Breast epithelium (tissue), 4 donors: Measurements from ENCODE around the gene ASAP2. TPM values are rescaled to one million over a fixed set of nuclear protein-coding genes. Genes with fewer than 3 reads are reported as not detected.

Experiments
- DNase-seq, 2 donors: peaks; one replicate each; pipeline ENCODE4 v3.0.0-alpha.2; 2019; ENCODE audit warnings: low spot score in 2 of 2
- H3K27ac ChIP-seq, 2 donors: fragments of 200-600 bp; sonication (generic) in 1 of 2; one replicate each; pipeline ENCODE4 v1.5.1; 2016 to 2019; ENCODE audit warnings: mild to moderate bottlenecking in 1 of 2
- H3K27me3 ChIP-seq, 2 donors: fragments of 200-600 bp; sonication (generic) in 1 of 2; one replicate each; pipeline versions ENCODE4 v1.5.1 to v1.6.0; 2017 to 2019; ENCODE audit warnings: control low read depth in 1 of 2, mild to moderate bottlenecking in 1 of 2
- H3K36me3 ChIP-seq: fragments of 200-600 bp; one replicate; pipeline ENCODE4 v1.5.1; 2019
- H3K4me1 ChIP-seq, 2 donors: fragments of 200-600 bp; sonication (generic); one replicate each; pipeline ENCODE4 v1.5.1; 2016 to 2019; ENCODE audit warnings: control low read depth in 1 of 2
- H3K4me3 ChIP-seq, 3 donors: fragments of 200-600 bp; sonication (generic); 1 replicate in 2 of 3; 2 replicates in 1 of 3; pipeline ENCODE4 v1.5.1; 2016 to 2019; ENCODE audit warnings: mild to moderate bottlenecking in 3 of 3, moderate library complexity in 2 of 3
- H3K9me3 ChIP-seq, 2 donors: fragments of 200-600 bp; sonication (generic) in 1 of 2; one replicate each; pipeline ENCODE4 v1.5.1; 2016 to 2019; ENCODE audit warnings: control low read depth in 1 of 2
- CTCF ChIP-seq, 3 donors: fragments of 450-650 bp; IDR thresholded peaks; one replicate each; pipeline ENCODE4 v1.5.1; 2016 to 2017; ENCODE audit warnings: antibody characterized with exemption in 3 of 3, mild to moderate bottlenecking in 3 of 3, moderate library complexity in 3 of 3
- POLR2A ChIP-seq: fragments of 450-650 bp; IDR thresholded peaks from one replicate; pipeline ENCODE4 v1.6.1; 2016; ENCODE audit warnings: antibody characterized with exemption, mild to moderate bottlenecking, moderate library complexity
- POLR2AphosphoS5 ChIP-seq, 3 donors: sonication (generic); formaldehyde crosslinking; IDR thresholded peaks; one replicate each; pipeline ENCODE4 v1.6.1; 2017; ENCODE audit warnings: antibody characterized with exemption in 3 of 3
- intact Hi-C: fragments of 100-400 bp; cut with DNase I; formaldehyde crosslinking; loops from one replicate; pipeline ENCODE4 v1.15.1; 2023; ENCODE audit warnings: low total_unique reads
- total RNA-seq, 3 donors: library from RNA; depleted of rRNA; stranded (reverse); fragments of >200 nt; gene quantifications; one replicate each; pipeline ENCODE4 v1.1.0, GENCODE V29; 2016

Gene ASAP2
- 10 to 100 TPM; 14.5 to 24.2 (median 21.0) TPM for total RNA-seq

GRCh38 chr2:9205963-9206948 lies at the start of gene ASAP2:
Gene ASAP2 (plus strand): TSS chr2:9206812. CDS start chr2:9207105, 293 bp downstream.
- intact Hi-C loops = loop anchor here (10.0 kb wide), 1 partner anchor 109 kb away; no protein-coding TSS in a partner anchor
- no peaks in the 10 kb centered on the region for H3K36me3 ChIP-seq
- H3K9me3 ChIP-seq = no peaks in the 10 kb centered on the region
- peak within 1 kb of the TSS; percentile 78 to 90 (median 87) for H3K4me3 ChIP-seq
- DNase-seq = peak in 1 of 2 donors; percentile 69
- no peaks in the 10 kb centered on the region for H3K27me3 ChIP-seq
- peak within 1 kb of the TSS; percentile 80 to 90 for H3K27ac ChIP-seq
- no peaks in the 10 kb centered on the region for H3K4me1 ChIP-seq
- TF ChIP-seq POLR2A = no peak
- TF ChIP-seq CTCF (IDR thresholded peaks at IDR 0.05) = peak in 2 of 3 donors; percentile 51 to 82
- peak in 2 of 3 donors; percentile 64 to 69 for TF ChIP-seq POLR2AphosphoS5 (IDR thresholded peaks at IDR 0.05)

DNA sequence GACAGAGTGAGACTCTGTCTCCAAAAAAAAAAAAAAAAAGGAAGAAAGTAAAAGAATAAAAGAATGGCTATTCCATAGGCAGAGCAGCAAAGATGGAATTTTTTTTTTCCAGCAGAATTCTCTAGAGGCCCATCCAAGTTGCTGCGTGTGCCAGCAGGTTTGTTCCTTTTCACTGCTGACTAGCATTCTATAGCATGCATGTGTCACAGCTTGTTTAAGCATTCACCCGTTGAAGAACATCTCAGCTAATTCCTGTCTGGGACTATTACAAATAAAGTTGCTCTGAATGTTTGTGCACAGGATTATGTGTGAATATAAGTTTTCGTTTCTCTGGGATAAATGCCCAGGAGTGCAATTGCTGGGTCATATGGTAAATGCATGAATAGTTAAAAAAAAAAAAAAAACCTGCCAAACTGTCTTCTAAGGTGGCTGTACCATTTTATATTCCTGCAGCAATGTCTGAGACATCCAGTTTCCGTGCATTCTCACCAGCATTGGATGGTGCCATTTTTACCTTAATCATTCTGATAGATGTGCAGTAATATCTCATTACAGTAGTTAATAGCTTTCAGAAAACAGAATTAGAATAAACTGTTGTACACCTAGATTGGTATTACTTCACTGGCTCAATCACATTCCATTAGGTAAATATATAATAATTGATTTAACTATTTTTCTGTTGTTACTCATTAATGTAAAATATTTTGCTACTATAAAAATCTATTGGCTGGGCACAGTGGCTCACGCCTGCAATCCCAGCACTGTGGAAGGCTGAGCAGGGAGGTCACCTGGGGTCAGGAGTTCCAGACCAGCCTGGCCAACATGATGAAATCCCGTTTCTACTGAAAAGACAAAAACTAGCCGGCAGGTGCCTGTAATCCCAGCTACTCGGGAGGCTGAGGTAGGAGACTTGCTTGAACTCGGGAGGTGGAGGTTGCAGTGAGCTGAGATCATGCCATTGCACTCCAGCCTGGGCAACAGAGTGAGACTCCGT lies 47.5 kb upstream of the ASAP2 start:
- Histone ChIP-seq H3K9me3 (no peaks in the 10 kb centered on the region), H3K36me3 (no peaks in the 10 kb centered on the region), H3K27ac (no peak overlapping the region), H3K27me3 (no peaks in the 10 kb centered on the region), H3K4me3 (no peak overlapping the region), H3K4me1 (no peaks in the 10 kb centered on the region)
- intact Hi-C loops = loop anchor here (10.0 kb wide), 1 partner anchor 1374 kb away; no protein-coding TSS in a partner anchor
- no peak for TF ChIP-seq POLR2A
- no peak for TF ChIP-seq CTCF (IDR thresholded peaks at IDR 0.05)
- no peak for TF ChIP-seq POLR2AphosphoS5 (IDR thresholded peaks at IDR 0.05)
- no peak for DNase-seq

DNA sequence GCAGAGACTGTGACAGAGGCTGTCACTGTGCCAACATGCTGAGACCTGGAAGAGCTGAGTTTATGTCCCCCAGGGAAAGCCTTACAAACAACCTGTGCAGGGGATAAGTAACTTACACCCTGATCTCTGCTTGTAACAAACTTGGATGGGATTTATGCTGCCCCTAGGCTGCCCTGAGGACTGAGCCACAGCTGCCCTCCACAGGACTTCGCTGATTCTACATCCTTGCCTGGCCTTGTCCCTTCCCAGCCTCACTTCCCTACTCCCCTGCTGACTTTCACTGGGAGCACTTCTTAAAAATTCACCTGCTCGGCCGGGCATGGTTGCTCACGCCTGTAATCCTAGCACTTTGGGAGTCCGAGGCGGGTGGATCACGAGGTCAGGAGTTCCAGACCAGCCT lies 45.9 kb upstream of the ASAP2 start:
- Histone ChIP-seq H3K4me1 (no peaks in the 10 kb centered on the region), H3K9me3 (no peaks in the 10 kb centered on the region), H3K4me3 (no peak overlapping the region), H3K27ac (no peak overlapping the region), H3K36me3 (no peaks in the 10 kb centered on the region), H3K27me3 (no peaks in the 10 kb centered on the region)
- TF ChIP-seq POLR2A (no peak), POLR2AphosphoS5 (IDR thresholded peaks at IDR 0.05) (no peak), CTCF (IDR thresholded peaks at IDR 0.05) (no peak)
- intact Hi-C loops = no loop called here
- DNase-seq = no peak

- no peaks in the 10 kb centered on the region for H3K36me3 ChIP-seq
- no peaks in the 10 kb centered on the region for H3K4me1 ChIP-seq
- H3K27me3 ChIP-seq = no peaks in the 10 kb centered on the region
- intact Hi-C loops = no loop called here
- H3K9me3 ChIP-seq = no peaks in the 10 kb centered on the region
- no peak overlapping the region for H3K4me3 ChIP-seq
- no peak overlapping the region for H3K27ac ChIP-seq
- TF ChIP-seq POLR2AphosphoS5 (IDR thresholded peaks at IDR 0.05) (no peak), POLR2A (no peak), CTCF (IDR thresholded peaks at IDR 0.05) (no peak)
- DNase-seq = no peak
These were observed 43.8 kb upstream of the ASAP2 start for GRCh38 chr2:9162841-9163240.
